Left ventricle myocardium inferior (tissue), 1 donor: Measurements from ENCODE around the gene STRN. TPM values are rescaled to one million over a fixed set of nuclear protein-coding genes. Genes with fewer than 3 reads are reported as not detected.
"Not testable (repeated sequence)": the region's sequence is repeated elsewhere in the genome, so short reads cannot be mapped to it uniquely, and the experiment has no call there.

Source experiments
- DNase-seq: peaks from one replicate; pipeline ENCODE4 v3.0.0-alpha.2; 2020
- H3K27ac ChIP-seq: fragments of 200-600 bp; replicated peaks from 2 replicates; pipeline ENCODE4 v1.8.0; 2021
- H3K27me3 ChIP-seq: fragments of 200-600 bp; 2 replicates; pipeline ENCODE4 v1.8.0; 2021; ENCODE audit warnings: low read depth
- H3K36me3 ChIP-seq: fragments of 200-600 bp; 2 replicates; pipeline ENCODE4 v1.8.0; 2021
- H3K4me1 ChIP-seq: fragments of 200-600 bp; 2 replicates; pipeline ENCODE4 v1.8.0; 2021
- H3K4me3 ChIP-seq: fragments of 200-600 bp; 2 replicates; pipeline ENCODE4 v1.8.0; 2021; ENCODE audit warnings: mild to moderate bottlenecking, moderate library complexity
- H3K9me3 ChIP-seq: fragments of 200-600 bp; replicated peaks from 2 replicates; pipeline ENCODE4 v1.8.0; 2021
- intact Hi-C: fragments of 100-400 bp; cut with micrococcal nuclease; formaldehyde crosslinking; loops from one replicate; pipeline ENCODE4 v1.11.0; 2022
- total RNA-seq: library from RNA; stranded (reverse); fragmentation: NEBNext Ultra II Directional; extraction: Animal tissue kit (Norgen Biotek cat#: 25700); gene quantifications from one replicate; pipeline ENCODE4 v1.2.1, GENCODE V29; 2021
- TF ChIP-seq, protein P1 (sequence below): fragments of 200-600 bp; IDR thresholded peaks from 2 replicates; pipeline ENCODE4 v1.8.0; 2021; ENCODE audit warnings: antibody characterized with exemption, mild to moderate bottlenecking, borderline replicate concordance
- donor health status: DM: no; HTN: yes; CAD: no; lungs with severe emphysema.

STRN gene
- total RNA-seq, 1 donor from 2014 or later: 55.2 TPM

DNA sequence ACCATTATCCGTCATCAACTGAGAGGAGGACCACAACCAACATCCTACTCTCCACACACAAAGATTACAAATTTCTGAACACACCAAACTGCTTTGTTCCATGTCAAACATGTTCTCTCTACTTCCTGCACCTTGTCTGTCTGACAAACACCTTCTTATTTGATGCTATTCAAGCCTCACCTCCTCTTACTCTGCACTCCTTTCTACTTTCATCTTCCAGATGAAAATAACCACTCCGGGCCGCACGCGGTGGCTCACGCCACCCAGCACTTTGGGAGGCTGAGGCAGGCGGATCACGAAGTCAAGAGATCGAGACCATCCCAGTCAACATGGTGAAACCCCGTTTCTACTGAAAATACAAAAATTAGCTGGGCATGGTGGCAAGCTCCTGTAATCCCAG is 43.7 kb downstream of the STRN start:
- H3K27me3 ChIP-seq, H3K4me3 ChIP-seq, DNase-seq, H3K27ac ChIP-seq, intact Hi-C loops, H3K36me3 ChIP-seq, H3K9me3 ChIP-seq: not testable (repeated sequence)
- peaks cover 49% of the 10 kb centered on the region for H3K4me1 ChIP-seq

- Histone ChIP-seq H3K36me3 (peaks cover 8% of the 10 kb centered on the region), H3K4me1 (peaks cover 53% of the 10 kb centered on the region), H3K9me3 (no peaks in the 10 kb centered on the region), H3K27me3 (no peaks in the 10 kb centered on the region), H3K27ac (no peak overlapping the region), H3K4me3 (no peak overlapping the region)
- TF ChIP-seq, protein P1, sequence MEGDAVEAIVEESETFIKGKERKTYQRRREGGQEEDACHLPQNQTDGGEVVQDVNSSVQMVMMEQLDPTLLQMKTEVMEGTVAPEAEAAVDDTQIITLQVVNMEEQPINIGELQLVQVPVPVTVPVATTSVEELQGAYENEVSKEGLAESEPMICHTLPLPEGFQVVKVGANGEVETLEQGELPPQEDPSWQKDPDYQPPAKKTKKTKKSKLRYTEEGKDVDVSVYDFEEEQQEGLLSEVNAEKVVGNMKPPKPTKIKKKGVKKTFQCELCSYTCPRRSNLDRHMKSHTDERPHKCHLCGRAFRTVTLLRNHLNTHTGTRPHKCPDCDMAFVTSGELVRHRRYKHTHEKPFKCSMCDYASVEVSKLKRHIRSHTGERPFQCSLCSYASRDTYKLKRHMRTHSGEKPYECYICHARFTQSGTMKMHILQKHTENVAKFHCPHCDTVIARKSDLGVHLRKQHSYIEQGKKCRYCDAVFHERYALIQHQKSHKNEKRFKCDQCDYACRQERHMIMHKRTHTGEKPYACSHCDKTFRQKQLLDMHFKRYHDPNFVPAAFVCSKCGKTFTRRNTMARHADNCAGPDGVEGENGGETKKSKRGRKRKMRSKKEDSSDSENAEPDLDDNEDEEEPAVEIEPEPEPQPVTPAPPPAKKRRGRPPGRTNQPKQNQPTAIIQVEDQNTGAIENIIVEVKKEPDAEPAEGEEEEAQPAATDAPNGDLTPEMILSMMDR: no peak
- intact Hi-C loops: no loop called here
- DNase-seq: no peak
Observed at GRCh38 chr2:36921984-36922383, 44.4 kb downstream of the STRN start.

GRCh38 chr2:36919041-36919837 is 47.1 kb downstream of the STRN start:
- DNase-seq: no peak
- no peak overlapping the region for H3K27ac ChIP-seq
- intact Hi-C loops: no loop called here
- H3K4me1 ChIP-seq: peaks cover 52% of the 10 kb centered on the region
- peaks cover 8% of the 10 kb centered on the region for H3K36me3 ChIP-seq
- TF ChIP-seq, protein P1: no peak
- H3K27me3 ChIP-seq: no peaks in the 10 kb centered on the region
- no peak overlapping the region for H3K4me3 ChIP-seq
- H3K9me3 ChIP-seq: no peaks in the 10 kb centered on the region

DNA sequence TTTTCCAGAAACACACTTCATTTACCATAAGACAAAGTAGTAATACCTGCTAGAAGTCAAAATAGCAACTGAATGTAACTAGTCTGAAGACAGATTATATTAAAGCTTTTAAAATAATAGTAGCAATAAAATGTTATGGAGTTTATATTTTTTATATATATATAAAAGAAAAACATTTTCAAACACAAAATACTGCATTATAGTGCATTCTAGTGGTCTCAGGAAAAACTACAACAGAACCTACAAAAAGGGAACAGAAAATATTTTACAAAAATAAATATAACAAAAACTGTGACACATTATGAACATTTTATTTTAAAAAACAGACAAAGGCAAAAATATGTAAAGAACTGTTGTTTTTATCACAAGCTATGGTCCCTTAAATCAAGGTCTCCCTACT is 48.0 kb downstream of the STRN start:
- no peaks in the 10 kb centered on the region for H3K9me3 ChIP-seq
- no peak for DNase-seq
- no peak overlapping the region for H3K4me3 ChIP-seq
- TF ChIP-seq, protein P1: peak; percentile 35
- intact Hi-C loops: no loop called here
- H3K27ac ChIP-seq: no peak overlapping the region
- no peaks in the 10 kb centered on the region for H3K27me3 ChIP-seq
- H3K36me3 ChIP-seq: peaks cover 7% of the 10 kb centered on the region
- peaks cover 52% of the 10 kb centered on the region for H3K4me1 ChIP-seq

DNA sequence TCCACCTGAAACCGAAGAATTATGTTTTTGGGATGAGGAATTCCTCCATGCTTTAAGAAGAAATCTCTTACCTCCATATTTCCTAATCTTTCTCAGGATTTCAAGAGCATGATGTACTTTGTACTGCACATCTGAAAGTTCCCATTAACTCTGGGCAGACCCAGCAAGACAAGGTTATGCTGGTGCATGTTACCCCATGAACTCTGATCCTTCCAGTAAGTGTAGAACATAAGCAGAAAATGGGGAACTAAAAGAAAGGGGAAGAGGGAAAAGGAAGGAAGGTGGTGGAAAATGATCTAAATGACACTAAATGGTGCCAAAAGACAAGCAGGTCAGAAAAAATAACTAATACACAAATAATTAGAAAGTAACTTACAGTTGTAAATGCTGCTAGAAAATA is 50.7 kb downstream of the STRN start:
- Histone ChIP-seq H3K4me3 (no peak overlapping the region), H3K36me3 (peaks cover 7% of the 10 kb centered on the region), H3K27ac (no peak overlapping the region), H3K27me3 (no peaks in the 10 kb centered on the region), H3K9me3 (no peaks in the 10 kb centered on the region), H3K4me1 (peaks cover 36% of the 10 kb centered on the region)
- TF ChIP-seq, protein P1: no peak
- intact Hi-C loops: no loop called here
- no peak for DNase-seq

- intact Hi-C loops: no loop called here
- no peaks in the 10 kb centered on the region for H3K9me3 ChIP-seq
- DNase-seq: no peak
- H3K4me1 ChIP-seq: peaks cover 21% of the 10 kb centered on the region
- TF ChIP-seq, protein P1: no peak
- H3K4me3 ChIP-seq: no peak overlapping the region
- H3K36me3 ChIP-seq: peaks cover 7% of the 10 kb centered on the region
- no peaks in the 10 kb centered on the region for H3K27me3 ChIP-seq
- no peak overlapping the region for H3K27ac ChIP-seq
Observed at GRCh38 chr2:36912695-36913094, 53.6 kb downstream of the STRN start.
